Osteocyte (in vitro differentiated cells): ENCODE data around the gene CCDC50. TPM values are rescaled to one million over a fixed set of nuclear protein-coding genes. Genes with fewer than 3 reads are reported as not detected.

ENCODE experiments used
- DNase-seq: peaks from one replicate; pipeline ENCODE4 v3.0.0; 2021; ENCODE audit warnings: mixed read lengths; ENCODE audit not compliant: unreplicated experiment; ENCODE audit errors: extremely low spot score
- H3K27ac Mint-ChIP-seq: one replicate; pipeline ENCODE4 v1.8.0; 2021; ENCODE audit warnings: mild to moderate bottlenecking, mixed read lengths; ENCODE audit not compliant: unreplicated experiment
- H3K27me3 Mint-ChIP-seq: one replicate; pipeline ENCODE4 v1.8.0; 2021; ENCODE audit warnings: mixed read lengths; ENCODE audit not compliant: unreplicated experiment
- H3K36me3 Mint-ChIP-seq: one replicate; pipeline ENCODE4 v1.8.0; 2021; ENCODE audit warnings: mixed read lengths; ENCODE audit not compliant: unreplicated experiment
- H3K4me1 Mint-ChIP-seq: one replicate; pipeline ENCODE4 v1.8.0; 2021; ENCODE audit warnings: mixed read lengths; ENCODE audit not compliant: unreplicated experiment
- H3K4me3 Mint-ChIP-seq: one replicate; pipeline ENCODE4 v1.8.0; 2021; ENCODE audit warnings: mild to moderate bottlenecking, moderate library complexity, mixed read lengths; ENCODE audit not compliant: unreplicated experiment
- H3K9me3 Mint-ChIP-seq: one replicate; pipeline ENCODE4 v1.8.0; 2021; ENCODE audit warnings: mixed read lengths; ENCODE audit not compliant: unreplicated experiment
- CTCF ChIP-seq: fragments of 200-600 bp; sonication (generic); IDR thresholded peaks from 2 replicates; pipeline ENCODE4 v1.5.0; 2021; ENCODE audit warnings: antibody characterized with exemption, mild to moderate bottlenecking, moderate library complexity
- total RNA-seq: library from RNA; stranded (reverse); gene quantifications from 2 replicates; pipeline ENCODE4 v1.2.1, GENCODE V29; 2021

The CCDC50 gene
- total RNA-seq, 1 donor from 2014 or later: 86.7 TPM

- Mint-ChIP-seq H3K4me1 (peaks cover 74% of the 10 kb centered on the region), H3K27ac (peak overlapping the region; percentile 63), H3K9me3 (no peaks in the 10 kb centered on the region), H3K27me3 (no peaks in the 10 kb centered on the region), H3K4me3 (no peak overlapping the region), H3K36me3 (peaks cover 36% of the 10 kb centered on the region)
- no peak for DNase-seq
- no peak for TF ChIP-seq CTCF
Observed at GRCh38 chr3:191373327-191373726, 44.1 kb downstream of the CCDC50 start.

GRCh38 chr3:191376516-191377141 lies 47.4 kb downstream of the CCDC50 start:
- no peak for DNase-seq
- peak overlapping the region; percentile 27 for H3K4me3 Mint-ChIP-seq
- H3K9me3 Mint-ChIP-seq: no peaks in the 10 kb centered on the region
- H3K27ac Mint-ChIP-seq: peak overlapping the region; percentile 94
- H3K4me1 Mint-ChIP-seq: peaks cover 70% of the 10 kb centered on the region
- TF ChIP-seq CTCF: no peak
- H3K27me3 Mint-ChIP-seq: no peaks in the 10 kb centered on the region
- H3K36me3 Mint-ChIP-seq: peaks cover 30% of the 10 kb centered on the region

- TF ChIP-seq CTCF: no peak
- no peak for DNase-seq
- Mint-ChIP-seq H3K9me3 (no peaks in the 10 kb centered on the region), H3K4me1 (peaks cover 74% of the 10 kb centered on the region), H3K27me3 (no peaks in the 10 kb centered on the region), H3K27ac (peak overlapping the region; percentile 94), H3K4me3 (peak overlapping the region; percentile 18), H3K36me3 (peaks cover 38% of the 10 kb centered on the region)
Observed at GRCh38 chr3:191378142-191378812, 49.1 kb downstream of the CCDC50 start.

- Mint-ChIP-seq H3K27me3 (no peaks in the 10 kb centered on the region), H3K4me1 (peaks cover 82% of the 10 kb centered on the region), H3K9me3 (no peaks in the 10 kb centered on the region), H3K36me3 (peaks cover 38% of the 10 kb centered on the region), H3K27ac (peak overlapping the region; percentile 14), H3K4me3 (no peak overlapping the region)
- no peak for DNase-seq
- no peak for TF ChIP-seq CTCF
Observed at GRCh38 chr3:191379446-191379845, 50.3 kb downstream of the CCDC50 start.

GRCh38 chr3:191380001-191380400 lies 50.8 kb downstream of the CCDC50 start:
- TF ChIP-seq CTCF: no peak
- DNase-seq: no peak
- Mint-ChIP-seq H3K36me3 (peaks cover 37% of the 10 kb centered on the region), H3K4me3 (no peak overlapping the region), H3K9me3 (no peaks in the 10 kb centered on the region), H3K27ac (peak overlapping the region; percentile 27), H3K27me3 (no peaks in the 10 kb centered on the region), H3K4me1 (peaks cover 83% of the 10 kb centered on the region)
